Panc1 (cell line): Measurements from ENCODE around the gene TBC1D9B. TPM values are rescaled to one million over a fixed set of nuclear protein-coding genes. Genes with fewer than 3 reads are reported as not detected.
A peak's percentile ranks its signal among the peaks of the same experiment; 100 is the strongest.

Source experiments
- ATAC-seq: fragments of 200-7000 bp; cut with Tn5 transposase; 2 replicates; pipeline ENCODE4 v1.9.1; 2020; ENCODE audit warnings: mild to moderate bottlenecking, moderate library complexity
- BruUV-seq: library from RNA; stranded (reverse); fragments of 400-500 nt; replicated peaks from 2 replicates; lab custom pipeline; 2021; lab: Mats Ljungman, UMichigan
- CTCF ChIA-PET: fragments of 300-600 bp; sonication (Branson Sonifier 250); formaldehyde crosslinking; loops from one replicate; lab custom pipeline; 2022; ENCODE audit warnings: antibody characterized with exemption; lab: Charles Lee
- POLR2A ChIA-PET: fragments of 300-600 bp; sonication (Branson Sonifier 250); formaldehyde crosslinking; loops from one replicate; lab custom pipeline; 2022; ENCODE audit warnings: antibody characterized with exemption; lab: Charles Lee
- DNase-seq: peaks from one replicate; pipeline ENCODE4 v3.0.0-alpha.2; 2010; ENCODE audit warnings: low read depth, low spot score
- H3K27ac ChIP-seq: 2 replicates; pipeline ENCODE4 v1.5.1; 2011; ENCODE audit warnings: mild to moderate bottlenecking, low read length, inconsistent platforms
- H3K27me3 ChIP-seq: fragments of 200-500 bp; sonication (Bioruptor generic); 2 replicates; pipeline ENCODE4 v1.6.0; 2014; ENCODE audit warnings: low read length, inconsistent platforms; ENCODE audit not compliant: control insufficient read depth, insufficient read depth
- H3K36me3 ChIP-seq: fragments of 200-500 bp; sonication (Bioruptor generic); 2 replicates; pipeline ENCODE4 v1.5.1; 2014; ENCODE audit warnings: inconsistent platforms, mild to moderate bottlenecking, low read length, moderate library complexity; ENCODE audit not compliant: control insufficient read depth, insufficient read depth
- H3K4me1 ChIP-seq: 2 replicates; pipeline ENCODE4 v1.5.1; 2011; ENCODE audit warnings: inconsistent platforms, mild to moderate bottlenecking, low read length, moderate library complexity; ENCODE audit not compliant: control insufficient read depth, insufficient read depth
- H3K4me3 ChIP-seq, 2 experiments: 2 replicates each; pipeline ENCODE4 v1.5.1; 2011 to 2012; ENCODE audit warnings: low read depth in 2 of 2, low read length in 2 of 2, mild to moderate bottlenecking in 2 of 2, inconsistent platforms in 1 of 2, moderate library complexity in 1 of 2
- H3K9me3 ChIP-seq: fragments of 200-500 bp; sonication (Bioruptor generic); 2 replicates; pipeline ENCODE4 v1.5.1; 2014; ENCODE audit warnings: low read depth, mild to moderate bottlenecking, inconsistent platforms, low read length, moderate library complexity; ENCODE audit not compliant: control insufficient read depth, insufficient read depth
- CTCF ChIP-seq: fragments of 450-650 bp; IDR thresholded peaks from 2 replicates; pipeline ENCODE4 v1.5.1; 2017; ENCODE audit warnings: mild to moderate bottlenecking
- POLR2AphosphoS5 ChIP-seq: IDR thresholded peaks from 2 replicates; pipeline ENCODE4 v1.6.1; 2012; ENCODE audit warnings: mild to moderate bottlenecking, low read depth, low read length, moderate library complexity
- REST ChIP-seq, 2 experiments: IDR thresholded peaks; 2 replicates each; pipeline ENCODE4 v1.6.1; 2011 to 2012; ENCODE audit warnings: low read depth in 2 of 2, control low read depth in 1 of 2, low read length in 1 of 2, mild to moderate bottlenecking in 1 of 2, moderate library complexity in 1 of 2; ENCODE audit not compliant: insufficient read depth in 1 of 2
- SIN3A ChIP-seq: IDR thresholded peaks from 2 replicates; pipeline ENCODE4 v1.6.1; 2012; ENCODE audit warnings: low read depth, mild to moderate bottlenecking, low read length, moderate library complexity, borderline replicate concordance; ENCODE audit not compliant: insufficient read depth
- TCF7L2 ChIP-seq: IDR thresholded peaks from 2 replicates; pipeline ENCODE4 v1.6.1; 2011; ENCODE audit warnings: mild to moderate bottlenecking, low read depth, low read length, inconsistent platforms
- in situ Hi-C: cut with HindIII; loops from 2 replicates; pipeline ENCODE4 v1.10.0; 2016; ENCODE audit warnings: low sequenced_read_pairs, low pct_unique_long_range_greater_than_20kb
- intact Hi-C: fragments of 100-400 bp; cut with micrococcal nuclease; formaldehyde crosslinking; loops from one replicate; pipeline ENCODE4 v1.10.0; 2022; ENCODE audit not compliant: unreplicated experiment
- total RNA-seq: library from RNA; stranded (reverse); gene quantifications from one replicate; pipeline ENCODE4 v1.2.1, GENCODE V29; 2021; ENCODE audit not compliant: unreplicated experiment

TBC1D9B gene
- total RNA-seq, 1 experiment from 2014 or later: 131 TPM

GRCh38 chr5:179906795-179907555 lies 722 bp downstream of the TBC1D9B start:
- CTCF ChIA-PET: no interaction called here
- no TSS peak for BruUV-seq

GRCh38 chr5:179906294-179906794 lies 1.4 kb downstream of the TBC1D9B start:
- in situ Hi-C loops (no loop called here), intact Hi-C loops (no loop called here)
- Histone ChIP-seq H3K27ac (no peak overlapping the region), H3K27me3 (no peaks in the 10 kb centered on the region), H3K4me1 (peaks cover 7% of the 10 kb centered on the region; the same call in 1 of the 2 replicates), H3K4me3 (peak overlapping the region; percentile 71 to 81), H3K9me3 (no peaks in the 10 kb centered on the region), H3K36me3 (peaks cover 3% of the 10 kb centered on the region)
- POLR2A ChIA-PET: no interaction called here
- CTCF ChIA-PET: no interaction called here
- no TSS peak for BruUV-seq
- ATAC-seq (no peak), DNase-seq (no peak)
- TF ChIP-seq POLR2AphosphoS5 (no peak), TCF7L2 (no peak), REST (IDR thresholded peaks at IDR 0.05; ENCODE audit: insufficient read depth in 1 of 2, low read depth in 2 of 2, low read length in 1 of 2) (no peak), CTCF (no peak)

More at GRCh38 chr5:179906795-179907555, 722 bp downstream of the TBC1D9B start:
- H3K4me1 ChIP-seq: peaks cover 7% of the 10 kb centered on the region; the same call in 1 of the 2 replicates
- H3K4me3 ChIP-seq: peak overlapping the region; percentile 71 to 81
- DNase-seq (no peak), ATAC-seq (peak; percentile 36)
- no peaks in the 10 kb centered on the region for H3K27me3 ChIP-seq
- H3K36me3 ChIP-seq: peaks cover 3% of the 10 kb centered on the region
- intact Hi-C loops (no loop called here), in situ Hi-C loops (no loop called here)
- no peak for TF ChIP-seq POLR2AphosphoS5
- TF ChIP-seq SIN3A: no peak
- no peak for TF ChIP-seq CTCF
- TF ChIP-seq REST (IDR thresholded peaks at IDR 0.05; ENCODE audit: insufficient read depth in 1 of 2, low read depth in 2 of 2, low read length in 1 of 2): no peak
- no peak for TF ChIP-seq TCF7L2
- POLR2A ChIA-PET: no interaction called here
- no peaks in the 10 kb centered on the region for H3K9me3 ChIP-seq
- H3K27ac ChIP-seq: peak overlapping the region; percentile 82
